ENCODE results near the gene EVL.
"Not testable (repeated sequence)": the region's sequence is repeated elsewhere in the genome, so short reads cannot be mapped to it uniquely, and the experiment has no call there.

The EVL gene

GRCh38 chr14:100022772-100023451, 42.3 kb upstream of the EVL start:
- no peak for TF ChIP-seq CTCF (IDR thresholded peaks at IDR 0.05; ENCODE audit: insufficient read depth, low read depth, low read length, missing control alignments)
- DNase-seq (ENCODE audit: low read depth) = peak; percentile 22
- no peak overlapping the region for H3K4me3 ChIP-seq (ENCODE audit: low read depth, low read length)

- no peak overlapping the region for H3K4me3 ChIP-seq (ENCODE audit: low read depth, low read length)
- peak; percentile 52 for TF ChIP-seq CTCF (IDR thresholded peaks at IDR 0.05; ENCODE audit: insufficient read depth, low read depth, low read length, missing control alignments)
- DNase-seq (ENCODE audit: low read depth) = peak; percentile 64
These were observed 40.1 kb upstream of the EVL start for GRCh38 chr14:100025111-100025510.

GRCh38 chr14:100027771-100028490, 37.3 kb upstream of the EVL start:
- no peak for TF ChIP-seq CTCF (IDR thresholded peaks at IDR 0.05; ENCODE audit: insufficient read depth, low read depth, low read length, missing control alignments)
- DNase-seq (ENCODE audit: low read depth) = no peak
- H3K4me3 ChIP-seq (ENCODE audit: low read depth, low read length) = no peak overlapping the region

GRCh38 chr14:100028990-100029677, 36.1 kb upstream of the EVL start:
- TF ChIP-seq CTCF (IDR thresholded peaks at IDR 0.05; ENCODE audit: insufficient read depth, low read depth, low read length, missing control alignments) = no peak
- no peak for DNase-seq (ENCODE audit: low read depth)
- no peak overlapping the region for H3K4me3 ChIP-seq (ENCODE audit: low read depth, low read length)

- DNase-seq (ENCODE audit: low read depth); H3K4me3 ChIP-seq (ENCODE audit: low read depth, low read length): not testable (repeated sequence)
These were observed 35.2 kb upstream of the EVL start for GRCh38 chr14:100030006-100030405.

GRCh38 chr14:100030452-100031153, 34.6 kb upstream of the EVL start:
- no peak for TF ChIP-seq CTCF (IDR thresholded peaks at IDR 0.05; ENCODE audit: insufficient read depth, low read depth, low read length, missing control alignments)
- H3K4me3 ChIP-seq (ENCODE audit: low read depth, low read length) = no peak overlapping the region
- DNase-seq (ENCODE audit: low read depth) = no peak
